ENCODE results near the gene MALSU1.

GRCh38 chr7:23276947-23277346, 22.2 kb upstream of the MALSU1 start:
- no peak for TF ChIP-seq POLR2AphosphoS5 (IDR thresholded peaks at IDR 0.05; ENCODE audit: low read depth, low read length)
- no peak for TF ChIP-seq REST (IDR thresholded peaks at IDR 0.05; ENCODE audit: insufficient read depth in 1 of 2, low read depth in 2 of 2, low read length in 2 of 2)
